Measurements from ENCODE around the gene B3GALT6. TPM values are rescaled to one million over a fixed set of nuclear protein-coding genes. Genes with fewer than 3 reads are reported as not detected.

B3GALT6 gene
- polyA plus RNA-seq, 1 experiment, result 20.9 TPM

DNA sequence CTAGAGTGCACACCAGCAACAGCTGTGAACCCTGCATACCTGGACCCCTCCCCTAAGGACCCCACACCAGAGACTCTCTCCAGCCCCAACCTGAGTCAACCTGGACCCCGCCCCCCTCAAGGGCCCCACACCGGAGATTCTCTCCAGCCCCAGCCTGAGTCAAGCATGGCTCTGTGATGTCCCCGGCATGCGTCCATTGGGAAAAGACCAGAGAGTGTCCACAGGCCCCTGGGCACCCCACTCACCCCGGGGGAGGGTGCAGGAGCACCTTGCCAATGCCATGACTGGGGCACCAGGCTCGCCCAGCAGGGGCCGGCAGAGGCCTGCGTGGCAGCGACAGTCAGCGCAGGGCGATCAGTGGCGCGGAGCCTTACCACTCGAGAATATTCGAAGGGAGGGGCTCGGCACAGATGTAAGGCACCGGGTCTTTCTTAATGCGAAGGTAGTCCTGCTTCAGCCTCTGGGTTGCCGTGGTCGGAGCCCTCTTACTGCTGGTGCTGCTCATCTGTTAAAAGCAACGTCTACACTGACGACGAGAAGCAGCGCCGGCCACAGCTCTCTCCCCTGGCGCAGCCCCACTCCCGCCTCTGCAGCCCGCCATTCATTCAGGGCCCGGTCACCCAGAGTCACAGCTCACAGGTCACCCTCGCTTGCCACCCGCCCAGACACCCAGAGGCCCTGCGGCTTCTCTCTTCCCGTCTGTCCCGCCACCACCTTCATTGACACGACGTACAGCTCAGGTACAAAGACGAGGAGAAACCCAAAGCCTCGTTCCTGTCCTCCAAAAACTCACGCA, 35.6 kb downstream of the B3GALT6 start:
- Histone ChIP-seq H3K4me3 (ENCODE audit: low read depth, low read length) (no peak overlapping the region), H3K36me3 (ENCODE audit: control insufficient read depth, insufficient read depth, low read length) (peaks cover 11% of the 10 kb centered on the region), H3K27me3 (ENCODE audit: control insufficient read depth, insufficient read depth, low read length) (no peaks in the 10 kb centered on the region)
- ChIA-PET CTCF (interaction anchor here (0.7 to 0.8 kb wide), 2 partner anchors 145 to 204 kb away, joined by 3 read pairs; no protein-coding TSS in a partner anchor), POLR2A (no interaction called here)
- TF ChIP-seq, protein P1, sequence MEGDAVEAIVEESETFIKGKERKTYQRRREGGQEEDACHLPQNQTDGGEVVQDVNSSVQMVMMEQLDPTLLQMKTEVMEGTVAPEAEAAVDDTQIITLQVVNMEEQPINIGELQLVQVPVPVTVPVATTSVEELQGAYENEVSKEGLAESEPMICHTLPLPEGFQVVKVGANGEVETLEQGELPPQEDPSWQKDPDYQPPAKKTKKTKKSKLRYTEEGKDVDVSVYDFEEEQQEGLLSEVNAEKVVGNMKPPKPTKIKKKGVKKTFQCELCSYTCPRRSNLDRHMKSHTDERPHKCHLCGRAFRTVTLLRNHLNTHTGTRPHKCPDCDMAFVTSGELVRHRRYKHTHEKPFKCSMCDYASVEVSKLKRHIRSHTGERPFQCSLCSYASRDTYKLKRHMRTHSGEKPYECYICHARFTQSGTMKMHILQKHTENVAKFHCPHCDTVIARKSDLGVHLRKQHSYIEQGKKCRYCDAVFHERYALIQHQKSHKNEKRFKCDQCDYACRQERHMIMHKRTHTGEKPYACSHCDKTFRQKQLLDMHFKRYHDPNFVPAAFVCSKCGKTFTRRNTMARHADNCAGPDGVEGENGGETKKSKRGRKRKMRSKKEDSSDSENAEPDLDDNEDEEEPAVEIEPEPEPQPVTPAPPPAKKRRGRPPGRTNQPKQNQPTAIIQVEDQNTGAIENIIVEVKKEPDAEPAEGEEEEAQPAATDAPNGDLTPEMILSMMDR (IDR thresholded peaks at IDR 0.05; ENCODE audit: insufficient read depth, low read depth, low read length), result no peak
- DNase-seq (ENCODE audit: low read depth), result no peak

DNA sequence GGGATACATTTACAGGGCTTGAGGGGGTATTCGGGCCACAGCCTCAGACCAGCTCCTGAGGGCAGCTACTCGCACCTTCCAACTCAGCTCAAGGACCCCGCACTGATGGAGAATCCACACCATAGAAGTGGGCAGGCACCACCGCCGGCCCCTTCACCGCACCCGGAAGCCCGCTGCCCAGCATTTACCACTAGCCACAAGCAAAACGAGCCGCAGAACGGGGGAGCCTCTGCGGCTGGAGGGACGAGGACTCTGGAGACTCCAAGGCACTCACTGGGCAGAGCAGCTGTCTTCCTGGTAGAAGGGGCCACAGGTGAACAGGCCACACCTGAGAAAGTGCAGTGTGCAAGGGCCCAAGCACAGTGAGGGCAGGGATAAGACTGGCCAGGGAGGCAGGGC, 36.2 kb downstream of the B3GALT6 start:
- DNase-seq (ENCODE audit: low read depth), result no peak
- ChIA-PET CTCF (interaction anchor here (0.7 to 0.8 kb wide), 2 partner anchors 146 to 205 kb away, joined by 3 read pairs; no protein-coding TSS in a partner anchor), POLR2A (no interaction called here)
- Histone ChIP-seq H3K27me3 (ENCODE audit: control insufficient read depth, insufficient read depth, low read length) (no peaks in the 10 kb centered on the region), H3K4me3 (ENCODE audit: low read depth, low read length) (no peak overlapping the region), H3K36me3 (ENCODE audit: control insufficient read depth, insufficient read depth, low read length) (peaks cover 7% of the 10 kb centered on the region)
- TF ChIP-seq, protein P1 (IDR thresholded peaks at IDR 0.05; ENCODE audit: insufficient read depth, low read depth, low read length), result no peak

DNA sequence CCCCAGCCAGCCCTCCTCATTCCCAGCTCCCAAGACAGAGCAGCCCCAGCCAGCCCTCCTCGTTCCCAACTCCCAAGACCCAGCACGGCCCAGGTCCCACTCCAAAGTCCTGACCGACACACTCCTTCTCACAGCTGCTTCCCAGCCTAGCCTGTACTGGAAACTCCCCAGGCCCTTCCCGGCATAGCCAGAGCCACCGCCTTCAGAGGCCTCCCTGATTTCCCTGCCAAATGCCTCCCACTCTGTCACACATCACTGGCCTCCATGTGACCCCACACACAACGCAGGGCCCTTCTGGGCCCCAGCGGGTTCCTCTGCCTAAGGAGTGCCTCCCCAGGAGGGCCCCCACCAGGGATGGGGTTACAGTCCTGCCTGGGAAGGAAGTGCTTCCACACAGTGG, 38.8 kb downstream of the B3GALT6 start:
- no peak for DNase-seq (ENCODE audit: low read depth)
- H3K4me3 ChIP-seq (ENCODE audit: low read depth, low read length), result no peak overlapping the region
- ChIA-PET CTCF (interaction anchor here (0.7 to 2.9 kb wide), 5 partner anchors 20 to 148 kb away, joined by 3 to 9 read pairs (median 3); no protein-coding TSS in a partner anchor), POLR2A (no interaction called here)
- H3K36me3 ChIP-seq (ENCODE audit: control insufficient read depth, insufficient read depth, low read length), result peaks cover 6% of the 10 kb centered on the region
- H3K27me3 ChIP-seq (ENCODE audit: control insufficient read depth, insufficient read depth, low read length), result no peaks in the 10 kb centered on the region
- TF ChIP-seq, protein P1 (IDR thresholded peaks at IDR 0.05; ENCODE audit: insufficient read depth, low read depth, low read length), result no peak

DNA sequence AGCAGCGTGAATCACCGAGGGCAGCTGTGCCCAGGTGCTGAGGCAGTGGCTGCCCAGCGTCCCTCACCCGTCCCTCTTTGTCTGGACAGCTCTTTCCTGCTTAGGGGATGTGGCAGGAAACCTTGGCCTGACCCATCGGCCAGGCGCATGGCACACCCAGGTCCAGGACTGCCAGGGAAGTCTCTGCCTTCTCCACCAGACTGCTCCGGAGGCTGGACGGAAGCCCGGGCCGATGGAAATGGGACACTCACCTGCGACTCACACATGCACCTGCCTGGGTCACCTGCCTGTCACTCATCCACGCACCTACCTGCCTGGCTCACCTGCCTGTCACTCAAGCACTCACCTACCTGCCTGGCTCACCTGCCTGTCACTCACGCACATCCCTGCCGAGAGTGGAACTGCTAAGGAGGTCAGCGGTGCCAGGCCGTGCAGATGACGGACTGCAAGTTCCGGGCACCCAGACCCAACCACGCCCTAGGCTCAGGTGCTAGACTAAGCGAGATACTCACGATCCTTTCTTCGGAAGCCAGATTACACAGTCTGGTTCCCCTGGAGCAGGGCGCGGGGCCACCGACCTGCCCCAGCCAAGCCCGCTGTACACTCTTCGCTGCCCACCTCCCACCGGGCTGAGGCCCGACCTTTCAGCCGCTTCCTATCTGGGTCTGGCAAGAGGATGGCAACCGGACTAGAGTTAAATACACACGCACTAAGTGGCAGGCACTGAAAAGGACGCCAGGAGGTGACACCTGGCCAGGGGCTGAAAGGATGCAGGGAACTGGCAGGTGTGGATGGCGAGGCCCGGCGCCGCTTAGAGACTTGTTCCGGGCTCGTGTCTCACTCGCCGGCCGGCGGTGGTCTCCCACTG, 40.5 kb downstream of the B3GALT6 start:
- ChIA-PET POLR2A (no interaction called here), CTCF (interaction anchor here (0.7 to 2.9 kb wide), 5 partner anchors 7 to 151 kb away, joined by 3 to 9 read pairs (median 4); no protein-coding TSS in a partner anchor)
- DNase-seq (ENCODE audit: low read depth), result no peak

More for the DNA sequence above, 40.5 kb downstream of the B3GALT6 start:
- TF ChIP-seq, protein P1 (IDR thresholded peaks at IDR 0.05; ENCODE audit: insufficient read depth, low read depth, low read length), result no peak
- Histone ChIP-seq H3K36me3 (ENCODE audit: control insufficient read depth, insufficient read depth, low read length) (peaks cover 2% of the 10 kb centered on the region), H3K4me3 (ENCODE audit: low read depth, low read length) (peak overlapping the region; percentile 61), H3K27me3 (ENCODE audit: control insufficient read depth, insufficient read depth, low read length) (no peaks in the 10 kb centered on the region)
